Activated T-helper 1 cell treated with anti-CD3 and anti-CD28 coated beads, Interleukin-2, amount 50 U/mL, for 16 hours (primary cell): ENCODE data around the gene FAM171A2.
"Not testable (repeated sequence)": the region's sequence is repeated elsewhere in the genome, so short reads cannot be mapped to it uniquely, and the experiment has no call there.

Experiments used
- DNase-seq, 2 donors: peaks; one replicate each; pipeline ENCODE4 v3.0.0-alpha.2; 2020; ENCODE audit warnings: low read depth in 1 of 2, low spot score in 1 of 2

FAM171A2 gene

DNA sequence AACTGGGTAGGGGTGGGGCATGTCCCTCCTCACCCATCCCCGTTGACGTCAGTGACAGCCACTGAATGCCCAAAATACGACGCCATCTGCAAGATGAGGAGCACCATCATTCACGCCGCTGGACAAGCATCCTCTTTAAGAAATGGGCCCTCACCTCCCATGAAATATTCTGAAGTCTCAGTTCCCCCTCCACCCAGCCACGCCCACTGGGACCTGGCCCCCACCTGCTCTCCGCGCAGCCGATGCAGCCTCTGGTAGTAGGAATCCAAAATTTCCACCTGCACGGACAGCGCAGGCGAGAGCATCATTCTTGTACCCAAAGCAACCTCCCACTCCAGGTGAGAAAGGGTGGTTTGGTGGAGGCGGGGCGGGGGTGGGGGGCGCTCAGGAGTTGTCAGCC lies 20.2 kb upstream of the FAM171A2 start:
- no peak for DNase-seq

DNA sequence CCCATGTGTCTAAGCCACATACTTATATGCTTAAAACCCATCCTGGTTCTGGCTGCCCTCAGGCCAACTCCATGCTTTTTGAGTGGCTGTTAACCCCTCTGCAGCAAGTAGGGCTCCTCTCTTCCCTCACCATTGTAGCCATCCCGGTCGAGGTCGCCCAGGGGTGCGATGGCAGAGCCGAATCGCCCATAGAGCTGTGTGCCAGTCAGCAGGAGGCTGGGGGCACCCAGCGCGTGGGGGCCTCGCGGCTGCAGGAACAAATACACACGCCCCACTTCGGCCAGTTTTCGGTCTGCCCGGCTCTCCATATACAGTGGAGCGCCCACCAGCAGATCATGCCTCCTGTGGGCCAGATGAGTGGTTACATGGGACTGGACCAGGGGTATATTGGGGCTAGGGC lies 19.7 kb upstream of the FAM171A2 start:
- no peak for DNase-seq

DNA sequence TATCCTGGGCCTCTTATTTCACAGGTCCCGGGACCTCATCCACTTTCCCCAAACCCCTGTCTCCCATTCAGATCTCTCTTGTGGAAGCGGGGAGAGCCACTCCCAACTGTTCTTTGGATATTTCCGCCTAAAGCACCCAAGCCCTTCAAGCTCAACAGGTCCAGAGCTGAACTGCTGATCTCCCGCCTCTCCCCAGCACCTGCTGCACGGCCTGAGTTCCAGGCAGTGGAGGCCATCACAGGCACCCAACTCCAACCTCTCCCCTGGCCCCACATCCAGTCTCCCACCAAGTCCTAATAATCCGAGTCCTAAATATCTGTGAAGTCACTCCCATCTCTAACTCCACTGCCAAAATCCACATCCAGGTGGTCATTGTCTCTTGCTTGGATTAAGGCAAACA lies 19.3 kb upstream of the FAM171A2 start:
- no peak for DNase-seq

DNA sequence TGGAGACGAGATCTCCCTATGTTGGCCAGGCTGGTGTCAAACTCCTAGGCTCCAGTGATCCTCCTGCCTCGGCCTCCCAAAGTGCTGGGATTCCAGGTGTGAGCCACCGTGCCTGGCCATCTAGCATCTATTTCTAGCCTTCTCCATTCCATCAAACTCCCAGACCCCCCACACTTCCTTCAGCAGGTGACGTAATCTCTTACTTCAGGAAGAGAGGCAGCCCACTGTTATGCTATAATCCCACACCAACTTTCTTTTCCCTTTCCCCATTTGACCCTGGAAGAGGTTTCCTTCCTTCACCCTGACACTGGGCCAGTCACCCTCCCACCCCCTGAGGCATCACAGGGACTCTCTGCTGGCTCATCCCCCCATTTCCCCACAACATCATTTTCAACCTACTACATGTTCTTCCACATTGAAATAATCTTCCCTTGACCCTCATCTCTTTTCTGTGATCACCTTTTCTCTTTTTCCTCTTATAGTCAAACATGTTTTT lies 18.2 kb upstream of the FAM171A2 start:
- DNase-seq: no peak

DNA sequence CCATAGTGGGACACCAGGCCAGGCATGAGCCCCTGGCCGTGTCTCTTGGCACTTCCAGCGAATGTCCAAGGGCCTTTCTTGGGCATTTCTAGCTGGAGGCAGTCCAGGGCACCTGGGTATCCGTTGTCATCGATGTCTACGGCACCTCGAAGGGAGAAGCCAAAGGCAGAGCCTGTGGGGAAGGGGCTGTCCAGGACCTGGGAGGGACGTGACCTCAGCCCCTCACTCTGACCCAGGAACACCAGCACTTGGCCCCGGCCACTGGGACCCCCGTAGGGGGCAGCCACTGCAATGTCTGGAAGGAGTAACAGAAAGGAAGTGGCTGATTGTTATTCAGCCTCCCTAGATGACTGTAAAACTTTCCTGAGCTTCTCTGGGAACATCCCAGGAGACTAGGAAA lies 17.1 kb upstream of the FAM171A2 start:
- DNase-seq: no peak

DNA sequence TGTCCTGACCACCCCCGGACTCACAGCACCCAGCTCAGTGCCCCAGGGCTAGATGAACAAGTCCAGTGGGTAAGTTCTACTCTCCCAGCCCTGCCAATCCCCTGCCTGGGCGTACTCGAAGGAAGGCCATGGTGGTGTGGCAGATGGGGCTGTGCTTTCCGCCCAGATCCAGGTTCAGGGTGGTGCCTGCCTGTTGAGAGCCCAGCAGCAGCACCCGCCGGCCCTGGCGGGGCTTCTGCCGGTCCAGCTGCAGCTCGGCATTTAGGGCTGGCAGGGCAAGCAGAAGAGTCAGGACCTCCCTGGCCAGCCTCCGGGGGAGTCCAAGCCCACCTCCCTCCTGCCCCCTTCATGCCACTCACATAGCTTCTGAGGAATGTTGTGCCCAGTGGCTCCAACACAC lies 16.2 kb upstream of the FAM171A2 start:
- no peak for DNase-seq

DNA sequence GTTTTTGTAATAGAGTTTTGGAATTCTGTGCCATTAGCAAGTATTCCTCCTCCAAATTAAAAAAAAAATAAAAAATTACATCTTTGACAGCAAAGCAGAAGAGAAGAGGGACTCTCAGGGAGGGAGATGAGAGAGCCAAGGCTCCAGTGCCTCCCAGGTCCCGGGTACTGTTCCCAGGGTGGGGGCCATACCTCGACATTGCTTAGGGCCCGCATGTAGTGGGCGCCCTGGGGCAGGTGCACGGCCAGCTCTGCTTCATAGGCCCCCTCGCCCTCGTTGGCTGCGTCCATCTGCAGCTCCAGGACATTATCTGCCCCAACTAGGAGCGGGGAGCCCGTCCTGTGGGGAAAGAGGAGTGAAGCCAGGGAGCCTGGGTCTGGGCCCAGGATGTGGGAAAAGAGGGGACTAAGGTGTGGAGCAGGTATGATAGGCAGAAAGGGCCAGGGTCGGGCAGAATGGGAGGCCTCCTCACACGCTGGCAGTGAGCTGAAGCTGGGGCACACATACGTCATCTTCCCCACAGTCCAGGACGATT lies 14.6 kb upstream of the FAM171A2 start:
- no peak for DNase-seq

DNA sequence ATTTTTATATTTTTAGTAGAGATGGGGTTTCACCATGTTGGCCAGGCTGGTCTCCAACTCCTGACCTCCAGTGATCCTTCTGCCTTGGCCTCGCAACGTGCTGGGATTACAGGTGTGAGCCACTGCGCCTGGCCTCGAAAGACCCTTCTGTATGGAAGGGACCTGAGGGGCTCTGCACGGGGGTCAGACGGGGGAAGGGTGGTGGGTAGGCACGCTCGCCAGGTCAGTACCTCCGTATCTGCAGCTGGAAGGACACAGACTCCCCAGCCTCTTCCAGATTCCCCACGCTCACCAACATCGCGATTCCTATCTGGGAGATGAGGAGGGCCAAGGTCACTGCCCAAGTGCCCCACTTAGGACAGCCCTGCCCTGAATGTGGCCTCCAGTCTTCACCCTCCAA lies 13.1 kb upstream of the FAM171A2 start:
- no peak for DNase-seq

DNA sequence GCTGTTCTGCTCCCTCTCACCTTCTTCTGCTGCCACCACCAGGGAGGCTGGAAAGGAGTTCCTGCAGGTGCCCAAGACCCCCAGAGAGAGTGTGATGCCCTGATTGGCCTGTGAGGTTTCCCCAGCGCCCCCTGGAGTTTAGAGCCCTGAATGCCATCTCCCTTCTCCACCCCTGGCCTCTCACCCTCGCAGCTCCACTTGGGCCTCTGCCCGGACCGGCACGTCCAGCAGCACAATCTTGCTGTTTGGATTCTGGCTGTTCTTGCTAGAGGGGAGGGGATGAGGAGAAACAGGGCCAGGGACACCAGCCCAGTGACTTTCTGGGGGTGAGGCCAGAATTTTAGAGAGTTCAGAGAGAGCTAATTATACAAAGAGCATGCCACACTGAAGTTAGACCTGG lies 12.5 kb upstream of the FAM171A2 start:
- DNase-seq: no peak

DNA sequence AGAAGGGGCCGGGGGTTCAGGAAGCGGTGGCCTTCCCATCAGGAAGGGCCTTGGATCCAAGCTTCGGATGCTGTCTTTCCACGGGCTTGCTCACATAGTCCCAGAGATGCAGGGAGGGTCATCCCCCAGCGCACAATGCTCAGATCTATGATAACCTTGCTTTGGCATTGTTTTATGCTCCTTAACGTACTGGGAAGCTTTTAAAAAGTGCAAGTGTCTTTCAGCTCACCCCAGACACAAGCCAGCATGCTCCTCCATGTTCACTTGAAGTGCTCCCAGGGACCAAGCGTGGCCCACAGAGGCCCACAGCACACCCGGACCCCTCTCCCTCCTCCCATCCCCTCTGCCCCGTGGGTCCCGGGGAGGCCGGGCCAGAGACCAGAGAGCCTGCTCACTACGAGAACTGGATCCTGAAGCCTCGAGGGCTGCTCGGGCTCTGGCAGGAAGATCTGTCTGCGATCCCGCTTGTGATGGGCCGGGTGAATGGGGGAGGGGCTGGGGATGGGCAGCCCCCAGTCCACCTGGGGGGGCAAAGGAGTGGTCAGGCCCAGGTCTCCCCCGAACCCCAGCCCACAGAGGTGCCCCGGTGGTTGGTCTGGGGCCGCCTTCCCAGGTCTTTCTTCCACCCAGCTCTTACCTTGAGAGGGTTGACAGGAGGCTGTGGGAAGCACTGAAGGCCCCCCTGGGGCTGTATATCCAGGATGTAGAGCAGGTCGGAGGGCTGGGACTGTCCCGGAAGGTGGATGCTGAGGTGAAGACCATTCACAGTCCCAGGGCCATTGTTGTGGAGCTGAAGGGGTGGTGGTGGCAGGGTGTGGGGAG lies 11.8 kb upstream of the FAM171A2 start:
- no peak for DNase-seq

DNA sequence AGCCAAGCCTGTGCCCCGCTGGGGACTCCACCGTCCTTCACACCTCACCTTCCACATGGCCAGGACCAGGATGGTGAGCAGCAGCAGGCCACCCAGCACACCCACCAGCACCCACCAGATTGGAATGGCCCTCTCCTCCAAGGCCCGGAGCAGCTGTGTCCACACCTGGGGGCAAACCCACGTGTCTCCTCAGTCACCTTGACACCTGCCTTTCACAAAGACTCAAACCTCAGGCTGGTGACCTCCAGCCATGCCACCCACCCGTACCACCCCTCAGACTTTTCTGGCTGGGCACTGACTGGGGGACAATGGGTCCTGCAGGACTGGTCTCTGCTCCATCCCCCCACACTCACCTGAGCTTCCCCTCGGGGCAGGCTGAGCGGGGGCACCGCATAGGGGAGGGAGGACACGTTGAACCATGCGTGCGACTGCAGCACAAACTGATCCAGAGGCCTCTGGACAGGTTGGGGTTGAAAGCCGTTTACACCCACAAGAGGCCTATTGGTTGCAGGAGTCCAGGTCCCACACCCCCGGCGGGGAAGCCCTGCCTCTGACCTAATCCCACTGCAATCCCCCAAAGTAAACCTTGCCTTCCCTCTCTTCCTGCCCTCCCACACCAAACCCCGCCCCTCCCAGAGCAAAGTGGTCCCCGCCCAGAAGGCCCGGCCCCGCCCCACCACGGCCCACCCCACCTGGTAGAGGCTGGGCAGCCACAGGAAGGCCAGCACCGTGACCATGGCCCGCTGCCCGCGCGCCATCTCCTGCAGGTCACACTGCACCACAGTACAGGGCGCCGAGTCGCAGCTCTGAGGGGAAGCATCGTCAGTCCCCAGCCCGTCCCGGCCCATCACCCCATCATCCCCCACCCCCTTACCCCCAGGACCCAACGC lies 10.9 kb upstream of the FAM171A2 start:
- DNase-seq: no peak

DNA sequence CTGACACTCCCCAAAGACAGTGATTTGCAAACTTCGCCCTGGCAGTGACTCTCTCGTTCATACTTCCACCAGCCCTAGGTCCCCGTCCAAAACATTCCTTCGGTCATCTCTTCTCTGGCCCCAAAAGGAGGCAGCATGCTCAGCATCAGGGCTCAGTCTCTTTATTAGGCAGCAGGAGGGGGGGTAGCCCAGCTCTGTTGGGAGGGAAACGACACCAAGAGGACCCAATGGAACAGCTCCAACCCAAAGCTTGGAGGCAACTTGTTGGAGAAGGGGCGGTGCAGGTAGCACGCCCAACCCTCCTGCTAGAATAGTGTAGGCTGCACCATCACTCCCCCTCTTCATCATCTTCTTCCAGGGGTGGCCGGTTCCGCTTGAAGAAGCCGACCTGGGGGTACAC lies 8.4 kb upstream of the FAM171A2 start:
- DNase-seq: no peak

DNA sequence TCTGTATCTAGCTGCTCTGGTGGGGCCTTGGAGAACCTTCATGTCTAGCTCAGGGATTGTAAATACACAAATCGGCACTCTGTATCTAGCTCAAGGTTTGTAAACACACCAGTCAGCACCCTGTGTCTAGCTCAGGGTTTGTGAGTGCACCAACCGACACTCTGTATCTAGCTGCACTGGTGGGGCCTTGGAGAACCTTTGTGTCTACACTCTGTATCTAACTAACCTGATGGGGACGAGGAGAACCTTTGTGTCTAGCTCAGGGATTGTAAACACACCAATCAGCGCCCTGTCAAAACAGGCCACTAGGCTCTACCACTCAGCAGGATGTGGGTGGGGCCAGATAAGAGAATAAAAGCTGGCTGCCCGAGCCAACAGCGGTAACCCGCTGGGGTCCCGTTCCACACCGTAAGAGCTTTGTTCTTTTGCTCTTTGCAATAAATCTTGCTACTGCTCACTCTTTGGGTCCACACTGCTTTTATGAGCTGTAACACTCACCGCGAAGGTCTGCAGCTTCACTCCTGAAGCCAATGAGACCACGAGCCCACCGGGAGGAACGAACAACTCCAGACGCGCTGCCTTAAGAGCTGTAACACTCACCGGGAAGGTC lies 5.9 kb upstream of the FAM171A2 start:
- not testable (repeated sequence) for DNase-seq

DNA sequence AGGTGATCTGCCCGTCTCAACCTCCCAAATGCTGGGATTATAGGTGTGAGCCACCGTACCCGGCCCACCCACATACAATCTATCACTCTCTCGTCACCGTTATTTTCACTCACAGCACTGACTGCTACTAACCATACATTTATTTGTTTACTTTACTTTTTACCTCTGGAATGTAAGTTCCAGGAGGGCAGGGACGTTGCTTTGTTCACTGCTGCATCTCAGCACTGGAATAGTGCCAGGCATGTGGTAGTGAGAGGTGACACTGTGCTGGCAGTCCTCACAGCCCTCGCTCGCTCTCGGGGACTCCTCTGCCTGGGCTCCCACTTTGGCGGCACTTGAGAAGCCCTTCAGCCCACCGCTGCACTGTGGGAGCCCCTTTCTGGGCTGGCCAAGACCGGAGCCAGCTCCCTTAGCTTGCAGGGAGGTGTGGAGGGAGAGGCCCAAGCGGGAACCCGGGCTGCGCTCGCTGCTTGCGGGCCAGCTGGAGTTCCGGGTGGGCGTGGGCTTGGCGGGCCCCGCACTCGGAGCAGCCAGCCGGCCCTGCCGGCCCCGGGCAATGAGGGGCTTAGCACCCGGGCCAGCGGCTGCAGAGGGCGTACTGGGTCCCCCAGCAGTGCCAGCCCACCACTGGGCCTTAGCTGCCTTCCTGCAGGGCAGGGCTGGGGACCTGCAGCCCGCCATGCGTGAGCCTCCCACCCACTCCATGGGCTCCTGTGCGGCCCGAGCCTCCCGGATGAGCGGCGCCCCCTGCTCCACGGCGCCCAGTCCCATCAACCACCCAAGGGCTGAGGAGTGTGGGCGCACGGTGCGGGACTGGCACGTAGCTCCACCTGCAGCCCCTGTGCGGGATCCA lies 5.0 kb upstream of the FAM171A2 start:
- DNase-seq: not testable (repeated sequence)

DNA sequence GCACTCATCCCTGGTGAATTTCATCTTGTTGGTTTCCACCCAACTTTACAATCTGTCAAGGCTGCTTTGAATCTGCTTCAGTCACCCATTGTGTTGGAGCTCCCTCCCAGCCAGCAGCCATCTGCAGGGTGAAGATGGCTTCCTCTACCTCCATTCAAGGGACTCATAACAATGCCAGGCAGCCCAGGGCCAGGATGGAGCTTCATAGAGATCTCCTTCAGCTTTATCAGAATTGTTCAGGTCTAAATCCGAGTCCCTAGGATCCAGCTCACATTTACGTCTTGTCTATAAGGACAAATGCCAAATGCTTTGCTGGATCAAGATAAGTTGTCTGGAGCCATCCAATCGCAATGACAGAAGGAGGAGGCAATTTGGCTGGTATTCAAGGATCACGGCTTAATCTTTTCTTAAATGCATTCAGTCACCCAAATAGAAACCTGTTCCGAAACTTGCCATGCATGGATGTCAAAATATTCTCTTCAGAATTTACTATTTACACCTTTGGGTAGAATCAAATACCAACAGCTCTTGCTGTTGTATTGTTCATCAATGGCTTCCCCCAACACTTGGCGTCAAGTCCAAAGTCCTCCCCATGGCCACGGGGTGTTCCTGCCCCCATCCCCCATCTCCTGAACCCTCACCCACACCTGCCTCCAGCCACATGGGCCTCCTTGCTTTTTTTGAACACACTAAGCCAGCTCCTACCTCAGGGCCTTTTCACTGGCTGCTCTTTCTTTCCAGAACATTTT lies 3.8 kb upstream of the FAM171A2 start:
- DNase-seq: no peak

DNA sequence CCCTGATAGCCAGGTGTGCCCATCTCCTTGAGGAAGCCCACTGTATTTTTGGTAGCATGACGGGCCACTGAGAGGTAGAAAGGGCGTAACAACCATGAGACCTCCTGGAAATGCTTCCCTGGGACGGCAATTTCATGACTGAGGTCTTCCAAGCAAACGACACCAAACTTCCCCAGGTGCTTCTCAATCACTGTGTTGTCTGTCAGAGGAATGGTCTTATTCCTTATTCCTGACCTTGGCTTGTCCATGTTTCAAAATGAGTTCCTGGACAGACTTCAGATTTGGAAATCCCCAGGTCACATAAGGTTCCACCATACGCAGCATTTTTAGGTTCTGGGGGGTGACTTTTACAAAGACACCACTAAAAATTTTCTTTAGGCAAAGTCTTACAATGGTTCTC lies 1.4 kb upstream of the FAM171A2 start:
- not testable (repeated sequence) for DNase-seq

DNA sequence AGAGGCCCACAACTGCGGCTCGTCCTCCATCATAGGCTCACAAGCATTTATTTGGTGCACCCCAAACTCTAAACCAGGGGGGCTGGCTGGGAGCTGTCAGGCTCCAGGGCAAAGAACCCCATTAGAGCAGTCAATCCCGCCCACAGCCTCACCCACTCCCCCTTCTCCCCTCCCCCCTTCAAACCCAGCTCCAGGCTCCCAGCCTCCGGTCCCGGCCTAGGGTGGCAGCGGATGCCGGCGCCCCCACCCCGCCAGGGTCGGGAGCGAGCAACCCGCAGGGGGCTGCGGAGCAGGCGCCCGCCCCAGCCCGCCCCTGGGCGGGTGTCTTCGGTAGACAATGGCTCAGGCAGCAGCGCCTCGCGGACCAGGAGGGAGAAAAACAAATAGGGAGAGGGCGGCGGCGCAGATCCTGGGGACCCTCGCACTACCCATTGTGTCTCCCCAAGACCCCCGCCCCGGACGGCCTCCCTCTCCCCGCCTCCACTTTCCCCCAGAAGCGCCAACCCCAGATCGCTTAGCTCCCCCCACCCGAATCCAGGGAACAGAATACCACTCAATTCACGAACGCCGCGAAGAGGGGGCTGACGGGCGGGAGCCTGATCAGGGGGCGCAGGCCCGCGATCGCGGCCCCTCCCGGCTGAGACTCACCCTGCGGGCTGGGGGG lies 572 bp downstream of the FAM171A2 start:
- no peak for DNase-seq

DNA sequence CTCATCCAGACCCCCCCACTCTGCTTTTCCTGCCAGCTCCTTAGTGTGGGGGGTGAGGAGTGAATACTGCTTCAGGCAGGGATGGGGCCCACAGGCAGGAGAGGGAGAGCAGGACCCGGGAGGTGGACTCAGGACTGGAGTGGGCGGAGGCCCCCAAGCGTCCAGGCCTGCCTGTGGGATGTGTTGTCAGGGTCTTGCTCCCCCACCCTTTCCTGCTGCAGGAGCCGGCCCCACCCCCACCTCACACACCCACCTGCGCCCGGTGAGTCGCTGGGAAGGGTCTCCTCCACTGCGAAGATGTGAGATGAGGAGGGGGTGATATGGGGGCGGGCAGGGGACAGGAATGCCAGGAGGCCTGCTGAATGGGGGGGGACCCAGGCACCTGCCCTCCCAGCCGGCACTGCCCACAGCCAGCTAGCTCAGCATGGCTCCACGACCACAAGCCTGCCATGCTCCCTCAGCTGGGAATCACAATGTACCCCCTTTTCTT lies 1.1 kb downstream of the FAM171A2 start:
- no peak for DNase-seq
